ENCODE results near the gene ZNF689.

ZNF689 gene

GRCh38 chr16:30566531-30566930 lies 43.7 kb downstream of the ZNF689 start:
- TF ChIP-seq CTCF (IDR thresholded peaks at IDR 0.05; ENCODE audit: low read depth, low read length), result no peak
- no peak for DNase-seq (ENCODE audit: extremely low read depth, low read depth)

- no peak for TF ChIP-seq CTCF (IDR thresholded peaks at IDR 0.05; ENCODE audit: low read depth, low read length)
- DNase-seq (ENCODE audit: extremely low read depth, low read depth), result no peak
Observed at GRCh38 chr16:30565984-30566383, 44.2 kb downstream of the ZNF689 start.

GRCh38 chr16:30565526-30565925 lies 44.7 kb downstream of the ZNF689 start:
- TF ChIP-seq CTCF (IDR thresholded peaks at IDR 0.05; ENCODE audit: low read depth, low read length), result no peak
- no peak for DNase-seq (ENCODE audit: extremely low read depth, low read depth)

- no peak for TF ChIP-seq CTCF (IDR thresholded peaks at IDR 0.05; ENCODE audit: low read depth, low read length)
- DNase-seq (ENCODE audit: extremely low read depth, low read depth), result no peak
Observed at GRCh38 chr16:30562021-30562420, 48.2 kb downstream of the ZNF689 start.

GRCh38 chr16:30561089-30561816 lies 48.9 kb downstream of the ZNF689 start:
- DNase-seq (ENCODE audit: extremely low read depth, low read depth), result no peak
- TF ChIP-seq CTCF (IDR thresholded peaks at IDR 0.05; ENCODE audit: low read depth, low read length), result no peak

- TF ChIP-seq CTCF (IDR thresholded peaks at IDR 0.05; ENCODE audit: low read depth, low read length), result no peak
- no peak for DNase-seq (ENCODE audit: extremely low read depth, low read depth)
Observed at GRCh38 chr16:30559690-30560089, 50.5 kb downstream of the ZNF689 start.

- TF ChIP-seq CTCF (IDR thresholded peaks at IDR 0.05; ENCODE audit: low read depth, low read length), result no peak
- DNase-seq (ENCODE audit: extremely low read depth, low read depth), result no peak
Observed at GRCh38 chr16:30558789-30559377, 51.3 kb downstream of the ZNF689 start.
